DND-41 (cell line): Measurements from ENCODE around the gene MOV10L1.

Experiments used
- CTCF ChIP-seq: IDR thresholded peaks from 2 replicates; pipeline ENCODE4 v1.5.1; 2012; ENCODE audit warnings: borderline replicate concordance, low read length, moderate library complexity, mild to moderate bottlenecking; ENCODE audit not compliant: poor library complexity, severe bottlenecking; ENCODE audit errors: extremely low read depth
- EZH2 ChIP-seq: IDR thresholded peaks from 3 replicates; pipeline ENCODE4 v1.6.1; 2012; ENCODE audit warnings: borderline replicate concordance, low read depth, mild to moderate bottlenecking, moderate library complexity, low read length, inconsistent platforms; ENCODE audit not compliant: severe bottlenecking

DNA sequence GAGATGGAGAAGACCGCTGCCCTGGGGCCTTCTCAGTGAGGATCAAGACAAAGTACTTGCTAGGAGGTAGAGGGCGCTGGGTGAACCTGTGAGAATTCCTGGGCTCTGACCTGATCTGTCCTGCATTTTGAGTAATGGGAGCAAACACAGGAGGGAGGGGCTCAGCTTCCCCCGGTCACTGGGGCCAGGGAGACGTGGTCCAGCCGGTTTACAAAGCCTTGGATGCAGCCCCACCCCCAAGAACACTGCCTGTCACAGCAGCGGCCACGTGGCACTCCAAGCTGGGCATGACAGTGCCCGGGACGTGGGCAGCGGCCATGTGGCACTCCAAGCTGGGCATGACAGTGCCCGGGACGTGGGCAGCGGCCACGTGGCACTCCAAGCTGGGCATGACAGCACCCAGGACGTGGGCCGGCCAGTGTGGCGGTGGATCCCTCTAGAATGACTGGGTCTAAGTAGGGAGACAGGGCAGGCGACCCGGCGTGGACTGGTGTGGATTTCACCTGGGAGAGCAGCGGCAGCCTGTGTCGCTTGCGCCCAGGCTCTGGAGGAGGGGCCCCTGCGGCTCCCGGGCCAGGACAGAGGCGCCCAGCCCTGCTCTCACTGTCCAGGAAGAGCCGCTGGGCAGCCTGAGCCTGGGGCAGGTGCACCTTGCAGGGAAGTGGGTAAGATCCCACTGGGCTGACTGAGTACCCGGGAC lies 29.2 kb upstream of the MOV10L1 start:
- TF ChIP-seq CTCF (no peak), EZH2 (no peak)
